NT2/D1 (cell line): Measurements from ENCODE around the gene TMEM87A.

Experiments
- DNase-seq: peaks from one replicate; pipeline ENCODE4 v3.0.0-alpha.2; 2011; ENCODE audit warnings: low read depth, low spot score
- H3K27me3 ChIP-seq: 2 replicates; pipeline ENCODE4 v1.6.0; 2011; ENCODE audit warnings: mild to moderate bottlenecking; ENCODE audit not compliant: insufficient read length, insufficient read depth
- H3K36me3 ChIP-seq: 2 replicates; pipeline ENCODE4 v1.6.1; 2011; ENCODE audit warnings: mild to moderate bottlenecking, low read length, mixed read lengths; ENCODE audit not compliant: insufficient read depth, insufficient read length
- H3K4me1 ChIP-seq: 2 replicates; pipeline ENCODE4 v1.5.1; 2011; ENCODE audit not compliant: insufficient read depth, insufficient read length
- H3K4me3 ChIP-seq: 2 replicates; pipeline ENCODE4 v1.5.1; 2011; ENCODE audit warnings: low read depth; ENCODE audit not compliant: insufficient read length
- H3K9ac ChIP-seq: 2 replicates; pipeline ENCODE4 v1.6.0; 2011; ENCODE audit warnings: low read depth; ENCODE audit not compliant: insufficient read length
- H3K9me3 ChIP-seq: 2 replicates; pipeline ENCODE4 v1.5.1; 2011; ENCODE audit warnings: mild to moderate bottlenecking, low read length; ENCODE audit not compliant: insufficient read depth
- SUZ12 ChIP-seq: IDR thresholded peaks from 2 replicates; pipeline ENCODE4 v1.6.1; 2011; ENCODE audit not compliant: insufficient read length, insufficient read depth; ENCODE audit errors: extremely low read depth
- YY1 ChIP-seq: IDR thresholded peaks from 2 replicates; pipeline ENCODE4 v1.6.1; 2011; ENCODE audit not compliant: insufficient read length, insufficient read depth
- ZNF274 ChIP-seq: IDR thresholded peaks from 2 replicates; pipeline ENCODE4 v1.6.1; 2011; ENCODE audit warnings: mild to moderate bottlenecking, low read depth, low read length

Gene TMEM87A

GRCh38 chr15:42267286-42267685 lies 5.9 kb downstream of the TMEM87A start:
- no peak overlapping the region for H3K9ac ChIP-seq
- no peak for DNase-seq
- no peaks in the 10 kb centered on the region for H3K4me1 ChIP-seq
- H3K4me3 ChIP-seq: no peak overlapping the region
- no peak for TF ChIP-seq SUZ12
- no peak for TF ChIP-seq YY1
- TF ChIP-seq ZNF274: no peak
- H3K9me3 ChIP-seq: no peaks in the 10 kb centered on the region
- H3K36me3 ChIP-seq: peaks cover 54% of the 10 kb centered on the region
- H3K27me3 ChIP-seq: no peaks in the 10 kb centered on the region

GRCh38 chr15:42264795-42265194 lies 8.4 kb downstream of the TMEM87A start:
- Histone ChIP-seq H3K9ac (no peak overlapping the region), H3K36me3 (peaks cover 65% of the 10 kb centered on the region), H3K27me3 (no peaks in the 10 kb centered on the region), H3K4me3 (no peak overlapping the region), H3K4me1 (no peaks in the 10 kb centered on the region), H3K9me3 (no peaks in the 10 kb centered on the region)
- no peak for DNase-seq
- TF ChIP-seq SUZ12 (no peak), ZNF274 (no peak), YY1 (no peak)

GRCh38 chr15:42253300-42253699 lies 19.9 kb downstream of the TMEM87A start:
- TF ChIP-seq YY1: no peak
- no peak for TF ChIP-seq SUZ12
- no peak for TF ChIP-seq ZNF274
- peaks cover 39% of the 10 kb centered on the region for H3K36me3 ChIP-seq
- peaks cover 31% of the 10 kb centered on the region for H3K9me3 ChIP-seq

GRCh38 chr15:42240823-42241222 lies 32.4 kb downstream of the TMEM87A start:
- H3K9ac ChIP-seq: no peak overlapping the region
- H3K27me3 ChIP-seq: no peaks in the 10 kb centered on the region
- DNase-seq: no peak
- H3K4me3 ChIP-seq: no peak overlapping the region
- no peak for TF ChIP-seq SUZ12
- no peak for TF ChIP-seq YY1
- no peak for TF ChIP-seq ZNF274
- H3K36me3 ChIP-seq: peaks cover 35% of the 10 kb centered on the region
- no peaks in the 10 kb centered on the region for H3K9me3 ChIP-seq
- no peaks in the 10 kb centered on the region for H3K4me1 ChIP-seq

More at GRCh38 chr15:42253300-42253699, 19.9 kb downstream of the TMEM87A start:
- Histone ChIP-seq H3K9ac (no peak overlapping the region), H3K27me3 (no peaks in the 10 kb centered on the region), H3K4me1 (no peaks in the 10 kb centered on the region), H3K4me3 (no peak overlapping the region)
- no peak for DNase-seq

GRCh38 chr15:42239528-42240182 lies 33.6 kb downstream of the TMEM87A start:
- Histone ChIP-seq H3K9me3 (no peaks in the 10 kb centered on the region), H3K27me3 (no peaks in the 10 kb centered on the region), H3K4me1 (no peaks in the 10 kb centered on the region), H3K9ac (no peak overlapping the region), H3K4me3 (no peak overlapping the region), H3K36me3 (peaks cover 41% of the 10 kb centered on the region)
- TF ChIP-seq SUZ12: no peak
- TF ChIP-seq YY1: no peak
- no peak for TF ChIP-seq ZNF274
- no peak for DNase-seq

- H3K36me3 ChIP-seq: peaks cover 60% of the 10 kb centered on the region
- no peaks in the 10 kb centered on the region for H3K4me1 ChIP-seq
- H3K9ac ChIP-seq: no peak overlapping the region
- no peak for DNase-seq
- no peaks in the 10 kb centered on the region for H3K27me3 ChIP-seq
- no peak overlapping the region for H3K4me3 ChIP-seq
- no peak for TF ChIP-seq YY1
- no peak for TF ChIP-seq ZNF274
- TF ChIP-seq SUZ12: no peak
- H3K9me3 ChIP-seq: no peaks in the 10 kb centered on the region
These were observed 40.1 kb downstream of the TMEM87A start for GRCh38 chr15:42233107-42233506.

- H3K36me3 ChIP-seq: peaks cover 57% of the 10 kb centered on the region
- no peak overlapping the region for H3K9ac ChIP-seq
- no peaks in the 10 kb centered on the region for H3K27me3 ChIP-seq
- H3K9me3 ChIP-seq: no peaks in the 10 kb centered on the region
- DNase-seq: no peak
- TF ChIP-seq YY1 (no peak), ZNF274 (no peak)
- no peak overlapping the region for H3K4me3 ChIP-seq
- no peaks in the 10 kb centered on the region for H3K4me1 ChIP-seq
These were observed 40.6 kb downstream of the TMEM87A start for GRCh38 chr15:42232606-42233005.
